GM08714 (cell line): ENCODE measurements around the gene CIRBP.

Experiments used
- H3K4me3 ChIP-seq: fragments of 200-500 bp; sonication (Bioruptor generic); 2 replicates; pipeline ENCODE4 v1.5.1; 2014; ENCODE audit warnings: mild to moderate bottlenecking, low read length, inconsistent platforms
- ZNF274 ChIP-seq: IDR thresholded peaks from 2 replicates; pipeline ENCODE4 v1.6.1; 2012; ENCODE audit warnings: mild to moderate bottlenecking, low read depth, low read length

Gene CIRBP

DNA sequence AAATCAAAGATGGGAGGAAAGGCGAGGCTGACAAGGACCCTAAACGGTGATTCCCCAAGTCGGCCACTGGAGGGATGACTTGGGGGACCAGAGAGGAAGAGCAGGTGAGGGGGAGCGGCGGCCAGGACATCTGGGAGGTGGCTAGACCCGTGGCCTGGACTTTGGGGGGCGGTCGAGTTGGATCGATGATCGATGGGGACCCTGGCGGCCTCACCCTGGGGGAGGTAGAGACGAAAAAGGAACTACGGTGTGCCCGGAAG is 7.7 kb upstream of the CIRBP start:
- peak overlapping the region; percentile 73; the same call in 1 of the 2 replicates for H3K4me3 ChIP-seq
- no peak for TF ChIP-seq ZNF274

DNA sequence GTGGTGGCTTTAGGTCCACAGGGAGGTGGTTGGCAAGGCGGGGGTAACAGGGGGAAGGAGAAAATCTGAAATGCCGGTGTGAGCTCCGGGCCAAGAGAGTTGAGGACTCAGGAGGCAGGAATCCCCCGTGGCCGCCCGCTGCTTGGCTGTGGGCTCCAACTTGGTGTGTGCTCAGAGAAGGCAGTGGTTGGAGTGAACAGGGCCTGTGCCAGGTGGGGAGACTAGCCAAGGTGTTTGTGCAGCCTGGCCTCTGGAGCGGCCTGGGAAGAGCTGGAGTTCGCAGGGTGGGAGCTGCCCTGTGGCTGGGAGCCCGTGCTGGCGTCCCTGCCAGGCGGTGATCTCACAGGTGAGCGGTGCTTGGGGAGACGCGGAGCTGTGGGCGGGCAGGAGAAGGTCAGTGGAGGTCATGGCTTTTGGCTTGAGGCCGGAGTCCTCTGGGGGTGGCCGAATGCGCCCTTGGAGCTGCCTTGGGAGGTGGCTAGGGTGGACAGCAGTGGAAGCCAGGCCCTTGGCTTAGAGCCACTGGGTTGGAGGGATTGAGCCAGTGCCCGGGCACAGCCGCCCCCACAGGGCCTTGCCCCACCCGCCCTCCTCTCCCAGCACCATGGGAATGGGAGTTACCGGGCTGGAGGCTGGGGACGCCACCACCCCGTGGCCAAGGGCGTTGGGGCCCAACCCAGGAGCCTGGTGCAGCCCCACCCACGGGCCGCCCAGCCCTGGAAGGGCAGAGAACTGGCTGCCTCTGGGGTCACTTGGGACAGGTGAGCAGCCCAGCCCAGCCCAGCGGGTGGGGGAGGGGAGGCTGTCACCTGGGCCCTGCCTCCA is 7.1 kb upstream of the CIRBP start:
- TF ChIP-seq ZNF274, result no peak
- peak overlapping the region; percentile 73; the same call in 1 of the 2 replicates for H3K4me3 ChIP-seq

DNA sequence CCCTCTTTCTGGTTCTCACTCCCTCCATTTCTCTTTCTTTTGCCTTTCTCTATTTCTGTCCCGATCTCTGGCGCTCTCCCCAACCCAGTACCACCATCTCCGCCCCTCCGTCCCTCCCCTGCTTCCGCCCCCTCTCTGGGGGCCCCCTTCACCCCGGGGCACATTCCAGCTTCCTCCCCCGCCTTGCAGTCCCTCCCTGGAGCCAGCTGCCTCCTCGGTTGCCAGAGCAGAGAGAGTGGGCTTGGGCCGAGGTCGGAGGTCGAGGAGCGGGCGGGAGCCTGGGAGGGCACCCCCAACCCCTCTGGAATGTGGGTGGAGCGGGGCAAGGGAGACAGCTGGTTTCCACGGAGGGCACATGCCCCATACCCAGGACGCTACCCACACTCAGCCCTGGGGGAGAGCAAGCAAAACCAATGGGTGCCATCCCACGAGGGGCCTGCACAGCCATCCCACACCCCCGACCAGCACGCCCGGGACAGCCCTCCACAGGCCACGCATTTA is 6.5 kb upstream of the CIRBP start:
- no peak for TF ChIP-seq ZNF274
- peak overlapping the region; percentile 73; the same call in 1 of the 2 replicates for H3K4me3 ChIP-seq

GRCh38 chr19:1263188-1263587 is 5.9 kb upstream of the CIRBP start:
- TF ChIP-seq ZNF274, result no peak
- no peak overlapping the region for H3K4me3 ChIP-seq

DNA sequence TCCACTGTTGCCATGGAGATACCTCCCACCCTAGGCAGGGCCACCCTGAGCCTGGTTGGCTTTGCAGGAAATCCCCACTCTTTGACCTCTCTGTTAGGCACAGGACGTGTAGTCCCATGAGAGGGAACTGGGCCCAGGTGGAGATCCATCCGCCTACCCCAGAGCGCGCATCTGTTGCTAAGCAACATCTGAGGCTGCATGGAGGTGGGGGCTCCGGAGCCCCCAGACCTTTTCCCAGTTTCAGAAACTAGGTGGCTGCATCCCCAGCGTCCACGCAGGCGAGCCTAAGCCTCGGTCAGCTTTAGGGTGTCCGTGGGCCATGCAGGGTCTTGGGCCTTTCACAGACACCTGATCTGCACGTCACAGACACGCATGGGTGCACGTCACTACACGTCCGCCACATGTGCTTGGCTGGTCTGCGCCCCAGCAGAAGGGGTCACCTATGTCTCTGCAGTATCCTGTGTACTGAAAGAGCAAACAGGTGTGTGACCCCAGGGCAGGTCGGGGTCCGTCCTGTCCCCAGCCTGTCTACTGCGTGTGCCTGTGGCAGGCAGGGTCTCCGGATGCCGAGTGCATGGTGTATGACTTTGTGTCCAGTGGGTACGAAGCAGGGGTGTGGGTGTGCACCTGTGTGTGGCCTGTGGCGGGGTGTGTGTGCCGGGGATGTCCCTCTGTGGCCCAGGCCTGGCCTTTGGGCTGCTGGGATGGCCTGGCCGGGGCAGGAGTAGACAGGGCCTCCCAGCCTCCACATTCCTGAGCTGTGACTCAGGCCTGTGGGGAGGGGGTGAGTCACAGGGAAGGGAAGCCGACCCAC is 4.1 kb upstream of the CIRBP start:
- no peak overlapping the region for H3K4me3 ChIP-seq
- no peak for TF ChIP-seq ZNF274

- H3K4me3 ChIP-seq, result peak overlapping the region; percentile 3; the same call in 1 of the 2 replicates
- TF ChIP-seq ZNF274, result no peak
These were observed 3.5 kb upstream of the CIRBP start for GRCh38 chr19:1265615-1266128.

GRCh38 chr19:1266129-1266915 is 2.8 kb upstream of the CIRBP start:
- no peak for TF ChIP-seq ZNF274
- H3K4me3 ChIP-seq, result peak overlapping the region; percentile 44; the same call in 1 of the 2 replicates

DNA sequence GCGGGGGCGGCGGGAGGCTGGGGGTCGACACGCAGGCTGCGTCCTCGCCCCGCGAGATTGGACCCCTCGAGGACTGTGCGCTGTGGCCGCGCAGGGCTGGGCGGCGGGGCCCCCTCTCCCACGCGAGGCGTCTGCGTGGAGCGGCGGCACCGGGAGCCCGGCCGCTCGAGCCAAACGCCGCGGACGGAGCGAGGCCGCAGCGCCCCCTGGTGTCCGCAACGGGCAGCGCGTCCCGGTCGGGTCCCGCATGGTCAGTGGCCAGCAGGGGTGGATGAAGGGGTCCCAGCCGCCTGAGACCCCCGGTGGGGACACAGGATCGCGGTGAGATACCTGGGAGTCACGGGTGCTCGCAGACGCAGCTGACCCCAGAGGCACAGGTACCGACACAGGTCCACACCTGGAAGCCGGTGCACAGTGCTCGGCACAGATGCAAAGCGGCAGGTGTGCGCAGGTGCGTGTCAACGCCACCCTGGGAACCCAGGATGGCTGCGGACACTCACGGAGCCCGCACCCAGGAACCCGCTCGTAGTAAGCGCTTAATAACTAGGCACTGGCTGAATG is 2.1 kb upstream of the CIRBP start:
- TF ChIP-seq ZNF274, result no peak
- peak overlapping the region; percentile 44; the same call in 1 of the 2 replicates for H3K4me3 ChIP-seq

DNA sequence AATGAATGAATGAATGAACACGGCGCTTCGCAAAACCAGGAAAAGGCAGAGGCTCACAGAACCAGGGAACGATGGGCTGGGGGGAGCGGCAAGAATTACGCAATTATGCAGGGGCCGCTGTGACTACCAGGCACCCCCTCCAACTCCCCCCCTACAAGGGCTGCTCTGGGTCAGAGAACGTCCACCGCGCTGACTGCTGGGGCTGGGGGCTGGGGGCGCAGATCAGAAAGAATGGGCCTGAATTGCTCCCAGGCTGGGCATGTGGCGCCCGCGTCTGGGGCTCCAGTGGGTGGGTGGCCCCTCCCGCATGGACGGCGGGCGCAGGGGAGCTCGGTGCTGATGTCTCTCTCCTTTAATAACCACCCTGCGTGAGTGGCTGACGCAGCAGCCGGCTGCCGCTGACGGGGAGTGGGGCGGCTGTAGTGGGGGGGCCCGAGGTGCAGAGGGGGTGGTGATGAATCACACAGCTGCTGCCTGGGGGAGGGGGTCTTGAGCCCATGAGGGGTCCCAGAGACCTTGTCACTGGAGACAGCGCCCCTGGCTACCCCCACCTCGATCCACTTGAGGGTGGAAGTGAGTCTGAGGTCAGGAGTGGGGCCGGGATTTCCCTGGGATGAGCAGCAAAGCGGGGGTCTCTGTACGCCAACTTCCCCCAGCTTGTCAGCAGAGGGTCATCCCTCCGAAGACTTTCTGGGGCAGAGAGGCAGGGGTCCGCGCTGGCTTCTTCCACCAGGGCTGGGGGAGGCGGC is 1.5 kb upstream of the CIRBP start:
- no peak overlapping the region; the same call in 1 of the 2 replicates for H3K4me3 ChIP-seq
- no peak for TF ChIP-seq ZNF274

- no peak overlapping the region for H3K4me3 ChIP-seq
These were observed 687 bp upstream of the CIRBP start for GRCh38 chr19:1268226-1269064.

DNA sequence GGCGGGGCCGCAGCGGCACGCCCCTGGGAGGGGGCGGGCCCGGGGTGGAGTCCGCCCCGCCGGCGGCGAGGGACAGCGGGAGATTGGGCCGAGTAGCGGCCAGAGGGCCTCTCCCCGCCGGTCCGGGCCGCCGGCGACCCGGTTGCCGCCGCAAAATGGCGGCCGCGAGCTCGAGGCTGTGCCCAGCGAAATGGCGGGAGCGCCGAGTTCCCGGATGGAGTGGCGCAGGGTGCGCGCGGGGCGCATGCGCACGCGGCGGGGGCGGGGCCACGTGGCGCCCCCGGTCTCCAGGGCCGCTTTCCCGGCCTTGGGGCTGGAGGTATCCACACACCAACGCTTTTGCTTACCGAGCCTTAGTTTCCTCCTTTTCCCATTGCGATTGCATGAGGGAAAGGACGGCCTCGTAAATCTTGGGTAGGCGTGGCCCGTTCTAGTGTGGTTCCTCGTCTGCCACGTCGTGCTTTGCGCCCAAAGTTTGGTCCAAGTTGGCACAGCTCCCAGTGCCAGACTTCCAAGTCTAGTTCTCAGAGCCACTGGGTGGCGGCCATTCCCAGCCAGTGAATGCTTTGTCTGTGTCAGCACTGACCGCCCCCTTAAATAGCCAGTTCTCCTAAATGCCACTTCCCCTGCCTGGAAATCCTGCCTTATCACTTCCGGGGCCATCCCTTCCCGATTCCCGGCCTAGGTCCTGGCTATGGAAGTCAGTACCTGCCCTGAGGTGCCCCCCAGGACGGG is 513 bp downstream of the CIRBP start:
- no peak for TF ChIP-seq ZNF274
- peak overlapping the region; percentile 81 for H3K4me3 ChIP-seq

More at GRCh38 chr19:1268226-1269064, 687 bp upstream of the CIRBP start:
- no peak for TF ChIP-seq ZNF274
